Stimulated activated CD4-positive, alpha-beta T cell treated with anti-CD3 and anti-CD28 coated beads, Interleukin-15, amount 100 ng/mL, for 1 hour (primary cell): ENCODE measurements around the gene PPP2R2C.

Experiments
- DNase-seq, 2 donors: peaks; one replicate each; pipeline ENCODE4 v3.0.0-alpha.2; 2020; ENCODE audit warnings: low read depth in 1 of 2, low spot score in 1 of 2

The PPP2R2C gene

GRCh38 chr4:6404611-6405396, 67.6 kb downstream of the PPP2R2C start:
- DNase-seq, result no peak

GRCh38 chr4:6403400-6403685, 69.1 kb downstream of the PPP2R2C start:
- no peak for DNase-seq

- no peak for DNase-seq
These were observed 69.6 kb downstream of the PPP2R2C start for GRCh38 chr4:6402566-6403399.

- DNase-seq, result no peak
These were observed 70.6 kb downstream of the PPP2R2C start for GRCh38 chr4:6401797-6402196.

- no peak for DNase-seq
These were observed 75.6 kb downstream of the PPP2R2C start for GRCh38 chr4:6396696-6397236.

GRCh38 chr4:6395466-6396228, 76.8 kb downstream of the PPP2R2C start:
- no peak for DNase-seq

- no peak for DNase-seq
These were observed 77.7 kb downstream of the PPP2R2C start for GRCh38 chr4:6394671-6395081.

GRCh38 chr4:6393544-6394475, 78.6 kb downstream of the PPP2R2C start:
- no peak for DNase-seq

GRCh38 chr4:6393066-6393465, 79.3 kb downstream of the PPP2R2C start:
- no peak for DNase-seq

GRCh38 chr4:6392407-6392806, 80.0 kb downstream of the PPP2R2C start:
- no peak for DNase-seq

GRCh38 chr4:6391852-6392188, 80.6 kb downstream of the PPP2R2C start:
- no peak for DNase-seq

GRCh38 chr4:6391186-6391851, 81.1 kb downstream of the PPP2R2C start:
- no peak for DNase-seq

- no peak for DNase-seq
These were observed 82.1 kb downstream of the PPP2R2C start for GRCh38 chr4:6390356-6390755.

GRCh38 chr4:6389142-6389825, 83.1 kb downstream of the PPP2R2C start:
- DNase-seq, result no peak

- DNase-seq, result no peak
These were observed 83.7 kb downstream of the PPP2R2C start for GRCh38 chr4:6388713-6389112.

GRCh38 chr4:6387946-6388345, 84.5 kb downstream of the PPP2R2C start:
- DNase-seq, result no peak

- DNase-seq, result no peak
These were observed 86.3 kb downstream of the PPP2R2C start for GRCh38 chr4:6386091-6386490.

- DNase-seq, result no peak
These were observed 87.1 kb downstream of the PPP2R2C start for GRCh38 chr4:6385288-6385687.

GRCh38 chr4:6384541-6384940, 87.9 kb downstream of the PPP2R2C start:
- DNase-seq, result no peak
